HepG2 (cell line): ENCODE measurements around the gene MOB3C. TPM values are rescaled to one million over a fixed set of nuclear protein-coding genes. Genes with fewer than 3 reads are reported as not detected.
A peak's percentile ranks its signal among the peaks of the same experiment; 100 is the strongest.

Experiments used
- ARHGAP35 ChIP-seq: sonication (generic); formaldehyde crosslinking; IDR thresholded peaks from 2 replicates; pipeline ENCODE4 v1.9.0; 2022; ENCODE audit warnings: mild to moderate bottlenecking, inconsistent platforms, moderate library complexity, missing genetic modification reagents, borderline replicate concordance
- CC2D1A ChIP-seq: sonication (generic); formaldehyde crosslinking; IDR thresholded peaks from 2 replicates; pipeline ENCODE4 v1.8.1; 2023; ENCODE audit warnings: mild to moderate bottlenecking, missing genetic modification reagents
- DNMT3B ChIP-seq: conservative IDR thresholded peaks from 2 replicates; pipeline ENCODE4 v1.6.1; 2016; ENCODE audit warnings: missing biosample characterization, control low read depth
- FOXJ3 ChIP-seq: sonication (generic); formaldehyde crosslinking; IDR thresholded peaks from 2 replicates; pipeline ENCODE4 v1.4.0; 2020; ENCODE audit warnings: missing genetic modification reagents, mild to moderate bottlenecking, borderline replicate concordance
- SIX1 ChIP-seq: sonication (generic); formaldehyde crosslinking; IDR thresholded peaks from 2 replicates; pipeline ENCODE4 v1.4.0; 2020; ENCODE audit warnings: missing genetic modification reagents, borderline replicate concordance
- SOX5 ChIP-seq: IDR thresholded peaks from 2 replicates; pipeline ENCODE4 v1.6.1; 2016; ENCODE audit warnings: borderline replicate concordance
- TARDBP ChIP-seq: sonication (generic); formaldehyde crosslinking; IDR thresholded peaks from 2 replicates; pipeline ENCODE4 v1.8.0; 2022; ENCODE audit warnings: mild to moderate bottlenecking, missing genetic modification reagents
- TRIM24 ChIP-seq: sonication (generic); formaldehyde crosslinking; IDR thresholded peaks from 2 replicates; pipeline ENCODE4 v1.8.0; 2022; ENCODE audit warnings: mild to moderate bottlenecking, missing genetic modification reagents
- U2AF2 ChIP-seq: fragments of 200-400 bp; formaldehyde crosslinking; IDR thresholded peaks from 2 replicates; pipeline ENCODE4 v1.6.1; 2017; ENCODE audit warnings: low read depth, mild to moderate bottlenecking, low read length
- ZFP36 ChIP-seq: fragments of 150-350 bp; IDR thresholded peaks from 2 replicates; pipeline ENCODE4 v1.6.1; 2018; ENCODE audit warnings: borderline replicate concordance, low read length, low read depth; ENCODE audit not compliant: partially characterized antibody
- ZNF746 ChIP-seq: sonication (generic); formaldehyde crosslinking; IDR thresholded peaks from 2 replicates; pipeline ENCODE4 v1.8.0; 2022; ENCODE audit warnings: mild to moderate bottlenecking, missing genetic modification reagents
- ZNF766 ChIP-seq: sonication (generic); formaldehyde crosslinking; IDR thresholded peaks from 2 replicates; pipeline ENCODE4 v1.5.0; 2020; ENCODE audit warnings: missing genetic modification reagents, borderline replicate concordance
- ZNF816 ChIP-seq: sonication (generic); formaldehyde crosslinking; IDR thresholded peaks from 2 replicates; pipeline ENCODE4 v1.8.0; 2022; ENCODE audit warnings: missing genetic modification reagents, mild to moderate bottlenecking, borderline replicate concordance
- polyA plus RNA-seq, 8 experiments: library from polyadenylated mRNA; depleted of rRNA in 3 of 8; stranded (reverse) in 7 of 8; unstranded in 1 of 8; fragments of >200 nt; fragmentation: Illumina TruSeq in 4 of 8; extraction: Trizol in 4 of 8; gene quantifications; 2 replicates each; pipeline versions ENCODE4 v1.2.1 to v1.2.3, GENCODE V29; 2011 to 2016; ENCODE audit warnings: low read depth in 4 of 8, missing spikeins in 1 of 8, mixed read lengths in 1 of 8; ENCODE audit not compliant: insufficient read depth in 1 of 8
- total RNA-seq, 5 experiments: library from RNA; depleted of rRNA; stranded (reverse); fragments of >200 nt; fragmentation: Illumina TruSeq; extraction: Trizol; gene quantifications; 2 replicates each; pipeline ENCODE4 v1.2.3, GENCODE V29; 2016; ENCODE audit warnings: low read depth in 1 of 5
- TF ChIP-seq, protein P1 (sequence below): sonication (generic); formaldehyde crosslinking; IDR thresholded peaks from 2 replicates; pipeline ENCODE4 v1.4.0; 2020; ENCODE audit warnings: missing genetic modification reagents
- TF ChIP-seq, protein P2 (sequence below): sonication (generic); formaldehyde crosslinking; IDR thresholded peaks from 2 replicates; pipeline ENCODE4 v1.5.1; 2020; ENCODE audit warnings: missing genetic modification reagents, mild to moderate bottlenecking, borderline replicate concordance
- TF ChIP-seq, protein P3 (sequence below), 2 experiments: IDR thresholded peaks; 2 replicates each; pipeline ENCODE4 v1.6.1; 2011 to 2012; ENCODE audit warnings: low read length in 2 of 2, borderline replicate concordance in 1 of 2, low read depth in 1 of 2, mild to moderate bottlenecking in 1 of 2, moderate library complexity in 1 of 2
- TF ChIP-seq, protein P4 (sequence below): IDR thresholded peaks from 2 replicates; pipeline ENCODE4 v1.6.1; 2016; ENCODE audit warnings: mild to moderate bottlenecking, missing biosample characterization, missing genetic modification reagents

The MOB3C gene
- total and polyA plus RNA-seq, 2 of the 13 experiments (the other 11 are each of a cell fraction or from before 2014, with no cell fraction given): 3.5 to 4.1 TPM

DNA sequence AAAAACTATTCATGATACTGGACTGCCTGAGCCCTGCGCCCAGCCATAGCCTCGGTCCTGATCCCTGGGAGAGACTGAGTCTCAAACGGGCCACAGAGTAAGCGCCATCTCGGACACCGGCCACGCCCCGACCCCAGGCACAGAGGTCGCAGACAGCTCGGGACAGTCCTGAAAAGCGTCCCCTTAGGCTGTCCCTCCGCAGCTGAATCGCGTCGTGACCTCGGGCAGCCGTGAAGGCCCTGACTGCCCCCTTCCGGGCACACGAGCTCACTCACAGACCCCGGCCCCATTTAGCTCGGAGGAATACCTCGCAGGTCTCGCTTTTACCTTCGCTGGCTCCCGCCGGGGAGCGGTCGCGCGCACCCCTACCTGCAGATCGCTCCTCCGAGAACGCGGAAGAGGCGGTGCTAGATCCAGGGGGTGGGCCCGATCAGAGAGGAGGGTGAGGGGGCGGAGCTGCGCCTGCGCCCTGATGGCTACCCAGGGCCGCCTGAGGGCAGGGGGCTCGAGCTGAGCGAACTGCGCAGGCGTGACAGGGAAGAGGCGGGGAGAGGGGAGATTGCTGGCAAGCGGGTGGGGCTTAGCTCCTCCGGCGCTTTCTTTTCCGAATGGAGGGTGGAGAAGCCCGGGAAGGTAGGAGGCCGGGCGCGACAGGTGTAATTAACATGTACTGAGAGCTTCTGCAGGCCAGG is 12.6 kb downstream of the MOB3C start, which contains the start of gene MKNK1 (continued):
- TF ChIP-seq, protein P1, sequence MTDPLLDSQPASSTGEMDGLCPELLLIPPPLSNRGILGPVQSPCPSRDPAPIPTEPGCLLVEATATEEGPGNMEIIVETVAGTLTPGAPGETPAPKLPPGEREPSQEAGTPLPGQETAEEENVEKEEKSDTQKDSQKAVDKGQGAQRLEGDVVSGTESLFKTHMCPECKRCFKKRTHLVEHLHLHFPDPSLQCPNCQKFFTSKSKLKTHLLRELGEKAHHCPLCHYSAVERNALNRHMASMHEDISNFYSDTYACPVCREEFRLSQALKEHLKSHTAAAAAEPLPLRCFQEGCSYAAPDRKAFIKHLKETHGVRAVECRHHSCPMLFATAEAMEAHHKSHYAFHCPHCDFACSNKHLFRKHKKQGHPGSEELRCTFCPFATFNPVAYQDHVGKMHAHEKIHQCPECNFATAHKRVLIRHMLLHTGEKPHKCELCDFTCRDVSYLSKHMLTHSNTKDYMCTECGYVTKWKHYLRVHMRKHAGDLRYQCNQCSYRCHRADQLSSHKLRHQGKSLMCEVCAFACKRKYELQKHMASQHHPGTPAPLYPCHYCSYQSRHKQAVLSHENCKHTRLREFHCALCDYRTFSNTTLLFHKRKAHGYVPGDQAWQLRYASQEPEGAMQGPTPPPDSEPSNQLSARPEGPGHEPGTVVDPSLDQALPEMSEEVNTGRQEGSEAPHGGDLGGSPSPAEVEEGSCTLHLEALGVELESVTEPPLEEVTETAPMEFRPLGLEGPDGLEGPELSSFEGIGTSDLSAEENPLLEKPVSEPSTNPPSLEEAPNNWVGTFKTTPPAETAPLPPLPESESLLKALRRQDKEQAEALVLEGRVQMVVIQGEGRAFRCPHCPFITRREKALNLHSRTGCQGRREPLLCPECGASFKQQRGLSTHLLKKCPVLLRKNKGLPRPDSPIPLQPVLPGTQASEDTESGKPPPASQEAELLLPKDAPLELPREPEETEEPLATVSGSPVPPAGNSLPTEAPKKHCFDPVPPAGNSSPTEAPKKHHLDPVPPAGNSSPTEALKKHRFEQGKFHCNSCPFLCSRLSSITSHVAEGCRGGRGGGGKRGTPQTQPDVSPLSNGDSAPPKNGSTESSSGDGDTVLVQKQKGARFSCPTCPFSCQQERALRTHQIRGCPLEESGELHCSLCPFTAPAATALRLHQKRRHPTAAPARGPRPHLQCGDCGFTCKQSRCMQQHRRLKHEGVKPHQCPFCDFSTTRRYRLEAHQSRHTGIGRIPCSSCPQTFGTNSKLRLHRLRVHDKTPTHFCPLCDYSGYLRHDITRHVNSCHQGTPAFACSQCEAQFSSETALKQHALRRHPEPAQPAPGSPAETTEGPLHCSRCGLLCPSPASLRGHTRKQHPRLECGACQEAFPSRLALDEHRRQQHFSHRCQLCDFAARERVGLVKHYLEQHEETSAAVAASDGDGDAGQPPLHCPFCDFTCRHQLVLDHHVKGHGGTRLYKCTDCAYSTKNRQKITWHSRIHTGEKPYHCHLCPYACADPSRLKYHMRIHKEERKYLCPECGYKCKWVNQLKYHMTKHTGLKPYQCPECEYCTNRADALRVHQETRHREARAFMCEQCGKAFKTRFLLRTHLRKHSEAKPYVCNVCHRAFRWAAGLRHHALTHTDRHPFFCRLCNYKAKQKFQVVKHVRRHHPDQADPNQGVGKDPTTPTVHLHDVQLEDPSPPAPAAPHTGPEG (CRISPR knock-in tag): 0 out of 2 replicates have a peak, but pooled peaks have one; percentile 56
- TF ChIP-seq DNMT3B (CRISPR knock-in tag) (0 out of 2 replicates have a peak, but pooled peaks have one; percentile 24), FOXJ3 (CRISPR knock-in tag) (no peak), ARHGAP35 (CRISPR knock-in tag) (no peak; the same call in 1 of the 2 replicates), TARDBP (peak; percentile 60; the same call in 1 of the 2 replicates), SIX1 (CRISPR knock-in tag) (no peak), U2AF2 (no peak), ZNF816 (CRISPR knock-in tag) (no peak), ZFP36 (no peak), ZNF746 (CRISPR knock-in tag) (no peak), ZNF766 (peak; percentile 87), CC2D1A (CRISPR knock-in tag) (no peak), TRIM24 (CRISPR knock-in tag) (no peak), SOX5 (CRISPR knock-in tag) (peak; percentile 42; the same call in 1 of the 2 replicates)
- TF ChIP-seq, protein P2, sequence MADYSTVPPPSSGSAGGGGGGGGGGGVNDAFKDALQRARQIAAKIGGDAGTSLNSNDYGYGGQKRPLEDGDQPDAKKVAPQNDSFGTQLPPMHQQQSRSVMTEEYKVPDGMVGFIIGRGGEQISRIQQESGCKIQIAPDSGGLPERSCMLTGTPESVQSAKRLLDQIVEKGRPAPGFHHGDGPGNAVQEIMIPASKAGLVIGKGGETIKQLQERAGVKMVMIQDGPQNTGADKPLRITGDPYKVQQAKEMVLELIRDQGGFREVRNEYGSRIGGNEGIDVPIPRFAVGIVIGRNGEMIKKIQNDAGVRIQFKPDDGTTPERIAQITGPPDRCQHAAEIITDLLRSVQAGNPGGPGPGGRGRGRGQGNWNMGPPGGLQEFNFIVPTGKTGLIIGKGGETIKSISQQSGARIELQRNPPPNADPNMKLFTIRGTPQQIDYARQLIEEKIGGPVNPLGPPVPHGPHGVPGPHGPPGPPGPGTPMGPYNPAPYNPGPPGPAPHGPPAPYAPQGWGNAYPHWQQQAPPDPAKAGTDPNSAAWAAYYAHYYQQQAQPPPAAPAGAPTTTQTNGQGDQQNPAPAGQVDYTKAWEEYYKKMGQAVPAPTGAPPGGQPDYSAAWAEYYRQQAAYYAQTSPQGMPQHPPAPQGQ (CRISPR knock-in tag): no peak
- TF ChIP-seq, protein P3, sequence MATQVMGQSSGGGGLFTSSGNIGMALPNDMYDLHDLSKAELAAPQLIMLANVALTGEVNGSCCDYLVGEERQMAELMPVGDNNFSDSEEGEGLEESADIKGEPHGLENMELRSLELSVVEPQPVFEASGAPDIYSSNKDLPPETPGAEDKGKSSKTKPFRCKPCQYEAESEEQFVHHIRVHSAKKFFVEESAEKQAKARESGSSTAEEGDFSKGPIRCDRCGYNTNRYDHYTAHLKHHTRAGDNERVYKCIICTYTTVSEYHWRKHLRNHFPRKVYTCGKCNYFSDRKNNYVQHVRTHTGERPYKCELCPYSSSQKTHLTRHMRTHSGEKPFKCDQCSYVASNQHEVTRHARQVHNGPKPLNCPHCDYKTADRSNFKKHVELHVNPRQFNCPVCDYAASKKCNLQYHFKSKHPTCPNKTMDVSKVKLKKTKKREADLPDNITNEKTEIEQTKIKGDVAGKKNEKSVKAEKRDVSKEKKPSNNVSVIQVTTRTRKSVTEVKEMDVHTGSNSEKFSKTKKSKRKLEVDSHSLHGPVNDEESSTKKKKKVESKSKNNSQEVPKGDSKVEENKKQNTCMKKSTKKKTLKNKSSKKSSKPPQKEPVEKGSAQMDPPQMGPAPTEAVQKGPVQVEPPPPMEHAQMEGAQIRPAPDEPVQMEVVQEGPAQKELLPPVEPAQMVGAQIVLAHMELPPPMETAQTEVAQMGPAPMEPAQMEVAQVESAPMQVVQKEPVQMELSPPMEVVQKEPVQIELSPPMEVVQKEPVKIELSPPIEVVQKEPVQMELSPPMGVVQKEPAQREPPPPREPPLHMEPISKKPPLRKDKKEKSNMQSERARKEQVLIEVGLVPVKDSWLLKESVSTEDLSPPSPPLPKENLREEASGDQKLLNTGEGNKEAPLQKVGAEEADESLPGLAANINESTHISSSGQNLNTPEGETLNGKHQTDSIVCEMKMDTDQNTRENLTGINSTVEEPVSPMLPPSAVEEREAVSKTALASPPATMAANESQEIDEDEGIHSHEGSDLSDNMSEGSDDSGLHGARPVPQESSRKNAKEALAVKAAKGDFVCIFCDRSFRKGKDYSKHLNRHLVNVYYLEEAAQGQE (IDR thresholded peaks at IDR 0.05; ENCODE audit: borderline replicate concordance in 1 of 2, low read depth in 1 of 2, low read length in 2 of 2): no peak
- TF ChIP-seq, protein P4, sequence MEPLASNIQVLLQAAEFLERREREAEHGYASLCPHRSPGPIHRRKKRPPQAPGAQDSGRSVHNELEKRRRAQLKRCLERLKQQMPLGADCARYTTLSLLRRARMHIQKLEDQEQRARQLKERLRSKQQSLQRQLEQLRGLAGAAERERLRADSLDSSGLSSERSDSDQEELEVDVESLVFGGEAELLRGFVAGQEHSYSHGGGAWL: peak; percentile 75
